ENCODE results near the gene RAD18.

DNA sequence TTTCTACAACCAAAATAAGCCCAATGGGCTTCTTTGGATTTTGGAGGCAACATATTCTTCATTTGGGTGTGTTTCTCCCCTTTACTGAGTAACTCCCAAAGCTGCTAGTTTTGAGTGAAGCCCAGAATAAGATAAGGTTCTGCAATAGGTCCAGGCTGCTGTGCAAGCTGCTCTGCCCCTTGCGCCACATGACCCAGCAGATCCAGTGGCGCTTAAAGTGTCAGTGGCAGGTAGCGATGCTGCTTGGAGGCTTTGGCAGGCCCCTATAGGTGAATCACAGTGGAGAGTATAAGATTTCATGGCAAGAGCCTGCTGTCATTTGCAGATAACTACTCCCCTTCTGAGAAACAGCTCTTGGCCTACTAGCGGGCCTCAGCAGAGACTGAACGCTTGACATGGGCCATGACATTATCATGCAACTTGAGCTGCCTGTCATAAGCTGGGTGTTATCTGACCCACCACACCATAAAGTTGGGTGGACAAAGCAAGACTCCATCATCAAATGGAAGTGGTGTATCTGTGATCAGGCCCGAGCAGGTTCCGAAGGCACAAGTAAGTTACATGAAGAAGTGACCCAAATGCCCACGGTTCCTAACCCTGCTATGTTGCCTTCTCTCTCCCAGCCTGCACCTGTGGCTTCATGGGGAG lies 105.4 kb downstream of the RAD18 start:
- TF ChIP-seq GATA2 (IDR thresholded peaks at IDR 0.05; ENCODE audit: low read depth, low read length) (no peak), GATA3 (IDR thresholded peaks at IDR 0.05; ENCODE audit: low read depth, low read length) (no peak)

Measured in SH-SY5Y (cell line).